Vagina (tissue), 2 donors: ENCODE measurements around the gene PKD1.
"Not testable (repeated sequence)": the region's sequence is repeated elsewhere in the genome, so short reads cannot be mapped to it uniquely, and the experiment has no call there.

Source experiments
- CTCF ChIP-seq, 3 experiments: fragments of 450-650 bp in 2 of 3; fragments of 200-600 bp in 1 of 3; sonication (generic) in 1 of 3; IDR thresholded peaks; one replicate each; pipeline ENCODE4 v1.5.1; 2017 to 2019; ENCODE audit warnings: antibody characterized with exemption in 3 of 3, mild to moderate bottlenecking in 2 of 3, moderate library complexity in 2 of 3
- POLR2A ChIP-seq, 2 donors: fragments of 450-650 bp; IDR thresholded peaks; one replicate each; pipeline ENCODE4 v1.6.1; 2017; ENCODE audit warnings: antibody characterized with exemption in 2 of 2, mild to moderate bottlenecking in 2 of 2, moderate library complexity in 2 of 2

GRCh38 chr16:2122934-2123683 lies 12.6 kb downstream of the PKD1 start:
- TF ChIP-seq POLR2A, CTCF (IDR thresholded peaks at IDR 0.05): not testable (repeated sequence)
